HG03460 (cell line): Measurements from ENCODE around the gene RAMP3.

Experiments
- ATAC-seq: cut with Tn5 transposase; IDR thresholded peaks from one replicate; pipeline ENCODE4 v1.9.1; 2021; ENCODE audit not compliant: unreplicated experiment

RAMP3 gene

GRCh38 chr7:45178241-45179225 is 20.9 kb downstream of the RAMP3 start:
- ATAC-seq, result no peak

GRCh38 chr7:45179666-45180065 is 22.1 kb downstream of the RAMP3 start:
- ATAC-seq, result no peak

GRCh38 chr7:45180084-45180986 is 22.7 kb downstream of the RAMP3 start:
- ATAC-seq, result no peak

- ATAC-seq, result no peak
These were observed 23.8 kb downstream of the RAMP3 start for GRCh38 chr7:45181286-45181960.

GRCh38 chr7:45181991-45182855 is 24.6 kb downstream of the RAMP3 start:
- no peak for ATAC-seq

- no peak for ATAC-seq
These were observed 25.5 kb downstream of the RAMP3 start for GRCh38 chr7:45182856-45183710.

- ATAC-seq, result no peak
These were observed 26.2 kb downstream of the RAMP3 start for GRCh38 chr7:45183711-45184210.

- ATAC-seq, result no peak
These were observed 26.9 kb downstream of the RAMP3 start for GRCh38 chr7:45184326-45185027.

GRCh38 chr7:45185028-45185863 is 27.7 kb downstream of the RAMP3 start:
- ATAC-seq, result no peak

GRCh38 chr7:45185864-45186250 is 28.3 kb downstream of the RAMP3 start:
- no peak for ATAC-seq

- no peak for ATAC-seq
These were observed 28.7 kb downstream of the RAMP3 start for GRCh38 chr7:45186261-45186813.

GRCh38 chr7:45187089-45187945 is 29.7 kb downstream of the RAMP3 start:
- no peak for ATAC-seq

- no peak for ATAC-seq
These were observed 30.4 kb downstream of the RAMP3 start for GRCh38 chr7:45187946-45188411.

GRCh38 chr7:45188736-45189135 is 31.1 kb downstream of the RAMP3 start:
- ATAC-seq, result no peak

GRCh38 chr7:45189151-45189970 is 31.8 kb downstream of the RAMP3 start:
- ATAC-seq, result no peak
